K562 (cell line): ENCODE data around the gene ZBTB47. TPM values are rescaled to one million over a fixed set of nuclear protein-coding genes. Genes with fewer than 3 reads are reported as not detected.

Experiments used
- ATAC-seq: fragments of 200-7000 bp; cut with Tn5 transposase; 3 replicates; pipeline ENCODE4 v1.9.1; 2020; ENCODE audit warnings: moderate library complexity
- BruUV-seq: library from RNA; stranded (reverse); fragments of 400-500 nt; replicated peaks from 2 replicates; lab custom pipeline; 2021; lab: Mats Ljungman, UMichigan
- CTCF ChIA-PET: fragments of 300-600 bp; formaldehyde crosslinking; extraction: SDS; loops from one replicate; lab custom pipeline; 2021; ENCODE audit warnings: low intra/inter-chr PET ratio; lab: Yijun Ruan, JAX
- POLR2A ChIA-PET: fragments of 300-600, 350-650 bp; sonication (Branson Sonifier 250); formaldehyde crosslinking; extraction: SDS; loops from one replicate; lab custom pipeline; 2021; ENCODE audit warnings: antibody characterized with exemption, inconsistent platforms; lab: Yijun Ruan, JAX
- DNase-seq, 4 experiments: peaks; one replicate each; pipeline versions ENCODE4 v3.0.0 to v3.0.0-alpha.2; 2011 to 2018; ENCODE audit warnings: low spot score in 3 of 4, mixed read lengths in 3 of 4; ENCODE audit errors: extremely low read depth in 1 of 4
- FAIRE-seq: peaks from 2 replicates; lab custom pipeline; 2011; peaks lifted over from hg19 to GRCh38; lab: Jason Lieb, UNC
- H2AFZ ChIP-seq: 2 replicates; pipeline ENCODE4 v1.6.0; 2011; ENCODE audit warnings: low read depth, low read length, control low read depth, inconsistent platforms
- H3K27ac ChIP-seq: fragments of 200-600 bp; 3 replicates; pipeline ENCODE4 v1.8.0; 2011; ENCODE audit warnings: low read depth, mild to moderate bottlenecking, control low read depth, inconsistent platforms, low read length, moderate library complexity, mixed read lengths; ENCODE audit errors: extremely low read depth
- H3K27me3 ChIP-seq, 2 experiments: fragments of 300-600 bp in 1 of 2; 2 replicates in 1 of 2; 3 replicates in 1 of 2; pipeline versions ENCODE4 v1.6.0 to v1.8.0; 2011; ENCODE audit warnings: inconsistent platforms in 2 of 2, low read length in 2 of 2, mild to moderate bottlenecking in 1 of 2, mixed read lengths in 1 of 2, moderate library complexity in 1 of 2; ENCODE audit not compliant: control insufficient read depth in 2 of 2, insufficient read depth in 2 of 2
- H3K36me3 ChIP-seq: fragments of 300-600 bp; 3 replicates; pipeline ENCODE4 v1.8.0; 2011; ENCODE audit warnings: mild to moderate bottlenecking, low read length, inconsistent platforms; ENCODE audit not compliant: control insufficient read depth, insufficient read depth
- H3K4me1 ChIP-seq, 2 experiments: fragments of 200-600 bp in 1 of 2; replicated peaks in 1 of 2; 2 replicates in 1 of 2; 3 replicates in 1 of 2; pipeline versions ENCODE4 v1.5.1 to v1.8.0; 2011; ENCODE audit warnings: inconsistent platforms in 2 of 2, low read length in 2 of 2, mild to moderate bottlenecking in 1 of 2, mixed read lengths in 1 of 2, moderate library complexity in 1 of 2; ENCODE audit not compliant: control insufficient read depth in 2 of 2, insufficient read depth in 2 of 2
- H3K4me2 ChIP-seq: 2 replicates; pipeline ENCODE4 v1.6.1; 2011; ENCODE audit warnings: low read length, control low read depth, inconsistent platforms, mixed read lengths; ENCODE audit not compliant: insufficient read depth
- H3K4me3 ChIP-seq: fragments of 200-600 bp; sonication (generic), shearing (Covaris generic); 2 replicates; pipeline ENCODE4 v1.5.1; 2016; ENCODE audit warnings: control low read depth, inconsistent platforms
- H3K79me2 ChIP-seq: fragments of 200-600 bp; 3 replicates; pipeline ENCODE4 v1.8.0; 2011; ENCODE audit warnings: low read length, inconsistent platforms; ENCODE audit not compliant: control insufficient read depth, insufficient read depth
- H3K9ac ChIP-seq, 2 experiments: 2 replicates each; pipeline versions ENCODE4 v1.6.0 to v1.6.1; 2011; ENCODE audit warnings: low read depth in 2 of 2, low read length in 2 of 2, control low read depth in 1 of 2, inconsistent platforms in 1 of 2, mild to moderate bottlenecking in 1 of 2, mixed read lengths in 1 of 2; ENCODE audit not compliant: insufficient read depth in 1 of 2
- H3K9me1 ChIP-seq: one replicate; pipeline ENCODE4 v1.6.0; 2011; ENCODE audit warnings: inconsistent platforms, mild to moderate bottlenecking, low read length, moderate library complexity; ENCODE audit not compliant: control insufficient read depth, insufficient read depth
- H3K9me3 ChIP-seq: replicated peaks from 2 replicates; pipeline ENCODE4 v1.5.1; 2011; ENCODE audit warnings: low read depth, low read length, inconsistent platforms; ENCODE audit not compliant: control insufficient read depth, insufficient read depth
- H4K20me1 ChIP-seq: replicated peaks from 2 replicates; pipeline ENCODE4 v1.6.1; 2011; ENCODE audit warnings: low read length, inconsistent platforms, mixed read lengths; ENCODE audit not compliant: control insufficient read depth, insufficient read depth
- BACH1 ChIP-seq: fragments of 200-800 bp; sonication (Bioruptor generic); IDR thresholded peaks from 2 replicates; pipeline ENCODE4 v1.6.1; 2016; ENCODE audit warnings: missing genetic modification characterization, missing compliant biosample characterization
- E2F1 ChIP-seq: sonication (generic); formaldehyde crosslinking; IDR thresholded peaks from 2 replicates; pipeline ENCODE4 v1.8.1; 2023; ENCODE audit warnings: mild to moderate bottlenecking, missing genetic modification reagents, moderate library complexity
- ZNF121 ChIP-seq: sonication (generic); formaldehyde crosslinking; conservative IDR thresholded peaks from 2 replicates; pipeline ENCODE4 v1.8.0; 2022; ENCODE audit warnings: missing genetic modification reagents
- ZNF263 ChIP-seq: sonication (generic); formaldehyde crosslinking; IDR thresholded peaks from 2 replicates; pipeline ENCODE4 v1.8.0; 2022; ENCODE audit warnings: mild to moderate bottlenecking, missing genetic modification reagents, borderline replicate concordance
- WGBS: fragments of 100-300 bp; shearing (Covaris generic); methylation state at CpG from one replicate; pipeline ENCODE4 v1.1.6; 2016; ENCODE audit warnings: low coverage, mixed read lengths; ENCODE audit not compliant: insufficient coverage; ENCODE audit errors: missing lambda C conversion rate; 5-methylcytosine and 5-hydroxymethylcytosine counted together
- in situ Hi-C: fragments of 300-500 bp; cut with MboI; formaldehyde crosslinking; loops from 4 replicates; pipeline ENCODE4 v1.15.0; 2018; ENCODE audit warnings: inconsistent platforms, mixed read lengths
- intact Hi-C: fragments of 100-400 bp; cut with micrococcal nuclease; formaldehyde crosslinking; loops from 2 replicates; pipeline ENCODE4 v1.14.2; 2022
- polyA plus RNA-seq, 8 experiments: library from polyadenylated mRNA; depleted of rRNA in 4 of 8; stranded (reverse) in 5 of 8; unstranded in 3 of 8; fragments of >200 nt; fragmentation: Nextera tagmentation in 2 of 8; fragmentation: Illumina TruSeq in 1 of 8; extraction: Ambion mirVana in 2 of 8; extraction: Trizol in 1 of 8; gene quantifications; 2 replicates each; pipeline versions ENCODE4 v1.2.1 to v1.2.3, GENCODE V29; 2011 to 2014; ENCODE audit warnings: inconsistent platforms in 1 of 8, missing spikeins in 1 of 8
- total RNA-seq, 7 experiments: library from RNA; depleted of rRNA in 6 of 7; stranded (reverse); fragments of >200 nt in 6 of 7; fragmentation: Illumina TruSeq in 2 of 7; extraction: Trizol in 2 of 7; gene quantifications; 2 replicates each; pipeline versions ENCODE4 v1.2.1 to v1.2.3, GENCODE V29; 2011 to 2021; ENCODE audit warnings: low replicate concordance in 1 of 7

Gene ZBTB47
- total and polyA plus RNA-seq, 9 of the 15 experiments (the other 6 are each of a cell fraction or from before 2014, with no cell fraction given) = 0.11 to 4.6 (median 1.7) TPM; not detected in 1

GRCh38 chr3:42659451-42660130, 6.1 kb downstream of the ZBTB47 start:
- Histone ChIP-seq H3K9me3 (no peaks in the 10 kb centered on the region), H3K36me3 (peaks cover 5% of the 10 kb centered on the region; the same call in 1 of the 3 replicates), H2AFZ (no peak overlapping the region), H3K4me3 (no peak overlapping the region), H3K9me1 (no peaks in the 10 kb centered on the region), H3K27me3 (no peaks in the 10 kb centered on the region), H3K27ac (no peak overlapping the region), H3K4me2 (no peak overlapping the region), H3K9ac (peak overlapping the region in 1 of 2 experiments; percentile 33; a peak in 1 of 4 replicates), H3K79me2 (no peaks in the 10 kb centered on the region), H3K4me1 (peaks cover 3 to 36% of the 10 kb centered on the region in 2 experiments; a peak in 4 of 5 replicates), H4K20me1 (peaks cover 6% of the 10 kb centered on the region; the same call in 1 of the 2 replicates)
- FAIRE-seq = no peak
- no peak for DNase-seq
- in situ Hi-C loops = no loop called here
- ATAC-seq = no peak
- ChIA-PET POLR2A (interaction anchor here (0.6 to 1.9 kb wide), 3 partner anchors 10 to 572 kb away, joined by 3 to 4 read pairs (median 3); no protein-coding TSS in a partner anchor), CTCF (interaction anchor here (0.6 kb wide), 1 partner anchor 120 kb away, joined by 4 read pairs; no protein-coding TSS in a partner anchor)
- BruUV-seq = no TSS peak
- intact Hi-C loops = loop anchor here (2.0 kb wide), 1 partner anchor 171 kb away; no protein-coding TSS in a partner anchor
- 70% methylated on average over 21 of the region's 25 CpGs for WGBS
- TF ChIP-seq ZNF121 (CRISPR knock-in tag) = no peak
- TF ChIP-seq ZNF263 = peak; percentile 12; the same call in 1 of the 2 replicates
- no peak for TF ChIP-seq BACH1
- no peak for TF ChIP-seq E2F1 (CRISPR knock-in tag)
